Islet of Langerhans (tissue), 1 donor: ENCODE results near the gene NSUN3.

ENCODE experiments used
- FAIRE-seq: peaks from one replicate; lab custom pipeline; 2011; peaks lifted over from hg19 to GRCh38; lab: Jason Lieb, UNC

Gene NSUN3

GRCh38 chr3:94130690-94131089 lies 67.8 kb downstream of the NSUN3 start:
- FAIRE-seq, result no peak

- no peak for FAIRE-seq
Observed at GRCh38 chr3:94132777-94133176, 69.9 kb downstream of the NSUN3 start.

GRCh38 chr3:94136133-94136532 lies 73.3 kb downstream of the NSUN3 start:
- FAIRE-seq, result no peak

- no peak for FAIRE-seq
Observed at GRCh38 chr3:94137377-94137776, 74.5 kb downstream of the NSUN3 start.

- FAIRE-seq, result no peak
Observed at GRCh38 chr3:94146455-94146854, 83.6 kb downstream of the NSUN3 start.

GRCh38 chr3:94147012-94147411 lies 84.2 kb downstream of the NSUN3 start:
- no peak for FAIRE-seq

GRCh38 chr3:94150113-94150512 lies 87.3 kb downstream of the NSUN3 start:
- no peak for FAIRE-seq

GRCh38 chr3:94156626-94157025 lies 93.8 kb downstream of the NSUN3 start:
- FAIRE-seq, result no peak

- FAIRE-seq, result no peak
Observed at GRCh38 chr3:94158512-94158911, 95.7 kb downstream of the NSUN3 start.

- FAIRE-seq, result no peak
Observed at GRCh38 chr3:94159062-94159828, 96.4 kb downstream of the NSUN3 start.

GRCh38 chr3:94162700-94163099 lies 99.8 kb downstream of the NSUN3 start:
- no peak for FAIRE-seq

GRCh38 chr3:94167346-94167745 lies 104.5 kb downstream of the NSUN3 start:
- FAIRE-seq, result no peak

- FAIRE-seq, result no peak
Observed at GRCh38 chr3:94167796-94168195, 104.9 kb downstream of the NSUN3 start.

GRCh38 chr3:94171954-94172353 lies 109.1 kb downstream of the NSUN3 start:
- no peak for FAIRE-seq

GRCh38 chr3:94172695-94173310 lies 109.9 kb downstream of the NSUN3 start:
- FAIRE-seq, result no peak

- FAIRE-seq, result no peak
Observed at GRCh38 chr3:94173673-94174434, 111.0 kb downstream of the NSUN3 start.

GRCh38 chr3:94175677-94176076 lies 112.8 kb downstream of the NSUN3 start:
- FAIRE-seq, result no peak

- FAIRE-seq, result no peak
Observed at GRCh38 chr3:94176988-94177745, 114.3 kb downstream of the NSUN3 start.
